Measurements from ENCODE around the gene CCDC201. TPM values are rescaled to one million over a fixed set of nuclear protein-coding genes. Genes with fewer than 3 reads are reported as not detected.
A peak's percentile ranks its signal among the peaks of the same experiment; 100 is the strongest.
"Not testable (repeated sequence)": the region's sequence is repeated elsewhere in the genome, so short reads cannot be mapped to it uniquely, and the experiment has no call there.

Gene CCDC201
- polyA plus RNA-seq, 1 experiment: not detected

GRCh38 chr7:45853491-45853890, 19.4 kb downstream of the CCDC201 start:
- POLR2A ChIA-PET; H3K27me3 ChIP-seq (ENCODE audit: control insufficient read depth, insufficient read depth, low read length); H3K36me3 ChIP-seq (ENCODE audit: control insufficient read depth, insufficient read depth, low read length); DNase-seq (ENCODE audit: low read depth); H3K4me3 ChIP-seq (ENCODE audit: low read depth, low read length): not testable (repeated sequence)
- CTCF ChIA-PET: interaction anchor here (1.7 to 5.4 kb wide), 3 partner anchors 190 to 594 kb away, joined by 4 to 58 read pairs (median 6); no protein-coding TSS in a partner anchor

GRCh38 chr7:45852984-45853383, 19.9 kb downstream of the CCDC201 start:
- H3K36me3 ChIP-seq (ENCODE audit: control insufficient read depth, insufficient read depth, low read length); DNase-seq (ENCODE audit: low read depth); H3K27me3 ChIP-seq (ENCODE audit: control insufficient read depth, insufficient read depth, low read length); POLR2A ChIA-PET; H3K4me3 ChIP-seq (ENCODE audit: low read depth, low read length): not testable (repeated sequence)
- CTCF ChIA-PET: interaction anchor here (5.4 kb wide), 1 partner anchor 189 kb away, joined by 58 read pairs; no protein-coding TSS in a partner anchor

- H3K36me3 ChIP-seq (ENCODE audit: control insufficient read depth, insufficient read depth, low read length); H3K4me3 ChIP-seq (ENCODE audit: low read depth, low read length); POLR2A ChIA-PET; H3K27me3 ChIP-seq (ENCODE audit: control insufficient read depth, insufficient read depth, low read length); DNase-seq (ENCODE audit: low read depth): not testable (repeated sequence)
- CTCF ChIA-PET: interaction anchor here (1.1 kb wide), 1 partner anchor 185 kb away, joined by 3 read pairs; no protein-coding TSS in a partner anchor
Measured at GRCh38 chr7:45848734-45849133, 24.1 kb downstream of the CCDC201 start.

- POLR2A ChIA-PET; H3K36me3 ChIP-seq (ENCODE audit: control insufficient read depth, insufficient read depth, low read length); H3K4me3 ChIP-seq (ENCODE audit: low read depth, low read length); CTCF ChIA-PET; H3K27me3 ChIP-seq (ENCODE audit: control insufficient read depth, insufficient read depth, low read length); DNase-seq (ENCODE audit: low read depth): not testable (repeated sequence)
Measured at GRCh38 chr7:45846536-45846935, 26.3 kb downstream of the CCDC201 start.

- H3K36me3 ChIP-seq (ENCODE audit: control insufficient read depth, insufficient read depth, low read length); CTCF ChIA-PET; DNase-seq (ENCODE audit: low read depth); H3K4me3 ChIP-seq (ENCODE audit: low read depth, low read length); POLR2A ChIA-PET; H3K27me3 ChIP-seq (ENCODE audit: control insufficient read depth, insufficient read depth, low read length): not testable (repeated sequence)
Measured at GRCh38 chr7:45841926-45842717, 30.8 kb downstream of the CCDC201 start.

GRCh38 chr7:45838852-45839251, 34.0 kb downstream of the CCDC201 start:
- DNase-seq (ENCODE audit: low read depth); H3K4me3 ChIP-seq (ENCODE audit: low read depth, low read length); CTCF ChIA-PET; POLR2A ChIA-PET; H3K36me3 ChIP-seq (ENCODE audit: control insufficient read depth, insufficient read depth, low read length); H3K27me3 ChIP-seq (ENCODE audit: control insufficient read depth, insufficient read depth, low read length): not testable (repeated sequence)

GRCh38 chr7:45832433-45833177, 40.3 kb downstream of the CCDC201 start:
- H3K36me3 ChIP-seq (ENCODE audit: control insufficient read depth, insufficient read depth, low read length); H3K27me3 ChIP-seq (ENCODE audit: control insufficient read depth, insufficient read depth, low read length); POLR2A ChIA-PET; H3K4me3 ChIP-seq (ENCODE audit: low read depth, low read length): not testable (repeated sequence)
- CTCF ChIA-PET: interaction anchor here (0.6 kb wide), 2 partner anchors 455 to 1349 kb away, joined by 3 read pairs; no protein-coding TSS in a partner anchor
- DNase-seq (ENCODE audit: low read depth): peak; percentile 37

- H3K36me3 ChIP-seq (ENCODE audit: control insufficient read depth, insufficient read depth, low read length); CTCF ChIA-PET; H3K4me3 ChIP-seq (ENCODE audit: low read depth, low read length); POLR2A ChIA-PET; DNase-seq (ENCODE audit: low read depth); H3K27me3 ChIP-seq (ENCODE audit: control insufficient read depth, insufficient read depth, low read length): not testable (repeated sequence)
Measured at GRCh38 chr7:45829846-45830245, 43.0 kb downstream of the CCDC201 start.

GRCh38 chr7:45827731-45828130, 45.2 kb downstream of the CCDC201 start:
- H3K36me3 ChIP-seq (ENCODE audit: control insufficient read depth, insufficient read depth, low read length); POLR2A ChIA-PET; H3K27me3 ChIP-seq (ENCODE audit: control insufficient read depth, insufficient read depth, low read length); DNase-seq (ENCODE audit: low read depth); H3K4me3 ChIP-seq (ENCODE audit: low read depth, low read length); CTCF ChIA-PET: not testable (repeated sequence)

GRCh38 chr7:45826550-45826949, 46.3 kb downstream of the CCDC201 start:
- POLR2A ChIA-PET; H3K36me3 ChIP-seq (ENCODE audit: control insufficient read depth, insufficient read depth, low read length); CTCF ChIA-PET; H3K4me3 ChIP-seq (ENCODE audit: low read depth, low read length); DNase-seq (ENCODE audit: low read depth); H3K27me3 ChIP-seq (ENCODE audit: control insufficient read depth, insufficient read depth, low read length): not testable (repeated sequence)

GRCh38 chr7:45818763-45819162, 54.1 kb downstream of the CCDC201 start:
- H3K36me3 ChIP-seq (ENCODE audit: control insufficient read depth, insufficient read depth, low read length); POLR2A ChIA-PET; DNase-seq (ENCODE audit: low read depth); H3K27me3 ChIP-seq (ENCODE audit: control insufficient read depth, insufficient read depth, low read length); H3K4me3 ChIP-seq (ENCODE audit: low read depth, low read length); CTCF ChIA-PET: not testable (repeated sequence)

GRCh38 chr7:45817913-45818312, 55.0 kb downstream of the CCDC201 start:
- DNase-seq (ENCODE audit: low read depth); H3K27me3 ChIP-seq (ENCODE audit: control insufficient read depth, insufficient read depth, low read length); CTCF ChIA-PET; H3K4me3 ChIP-seq (ENCODE audit: low read depth, low read length); H3K36me3 ChIP-seq (ENCODE audit: control insufficient read depth, insufficient read depth, low read length); POLR2A ChIA-PET: not testable (repeated sequence)

GRCh38 chr7:45817016-45817415, 55.9 kb downstream of the CCDC201 start:
- DNase-seq (ENCODE audit: low read depth); H3K4me3 ChIP-seq (ENCODE audit: low read depth, low read length); POLR2A ChIA-PET; CTCF ChIA-PET; H3K27me3 ChIP-seq (ENCODE audit: control insufficient read depth, insufficient read depth, low read length); H3K36me3 ChIP-seq (ENCODE audit: control insufficient read depth, insufficient read depth, low read length): not testable (repeated sequence)
